ENCODE data around the gene PRKAR1A.

Gene PRKAR1A

DNA sequence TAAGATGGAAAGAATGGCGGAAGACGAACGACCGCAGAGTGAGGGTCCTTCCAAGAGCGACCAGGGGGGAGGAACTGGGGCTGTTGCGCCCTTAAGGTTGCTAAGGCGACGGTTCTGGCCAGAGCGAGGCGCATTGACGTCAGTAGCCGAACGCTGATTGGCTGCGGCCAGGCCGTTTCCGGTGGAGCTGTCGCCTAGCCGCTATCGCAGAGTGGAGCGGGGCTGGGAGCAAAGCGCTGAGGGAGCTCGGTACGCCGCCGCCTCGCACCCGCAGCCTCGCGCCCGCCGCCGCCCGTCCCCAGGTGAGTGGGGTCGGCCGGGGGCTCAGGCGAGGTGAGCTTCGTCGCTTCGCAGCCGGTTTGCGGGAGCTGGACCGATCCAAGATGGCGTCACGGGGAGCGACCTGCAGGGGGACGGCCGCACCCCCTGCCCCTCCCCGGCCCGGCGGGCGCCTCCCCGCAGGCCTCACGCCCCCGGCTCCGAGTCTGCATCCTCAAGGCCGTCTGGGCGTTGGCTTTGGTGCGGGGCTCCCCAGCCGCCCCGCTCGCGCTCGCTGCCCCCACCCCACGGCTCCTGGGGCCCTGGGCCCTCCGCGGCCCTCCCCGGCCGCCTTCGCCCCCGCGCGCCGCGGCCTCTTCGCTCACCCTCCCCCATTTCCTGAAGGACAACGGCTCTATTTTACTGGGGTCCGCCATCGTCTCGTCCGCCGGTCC is at the start of gene PRKAR1A:
Gene PRKAR1A, plus strand, starts transcription at position 184 of the 713 bp plus-strand sequence. CDS start 2,970 bp downstream, outside the sequence.
- Histone ChIP-seq H3K79me2 (ENCODE audit: control insufficient read depth, low read length) (peaks cover 51% of the 10 kb centered on the region), H3K4me1 (ENCODE audit: control insufficient read depth, low read length) (peaks cover 38% of the 10 kb centered on the region), H3K36me3 (ENCODE audit: control insufficient read depth, low read length) (peaks cover 49% of the 10 kb centered on the region), H3K4me3 (ENCODE audit: low read length) (peak within 1 kb of the TSS; percentile 88), H3K9me3 (ENCODE audit: control insufficient read depth, insufficient read depth, low read length) (no peaks in the 10 kb centered on the region), H3F3A (ENCODE audit: control insufficient read depth, insufficient read depth) (no peaks in the 10 kb centered on the region), H4K20me1 (ENCODE audit: control insufficient read depth, insufficient read depth, low read depth, low read length) (peaks cover 20% of the 10 kb centered on the region), H3K4me2 (ENCODE audit: low read length) (peak within 1 kb of the TSS; percentile 86), H3K27me3 (ENCODE audit: control insufficient read depth, low read length) (no peaks in the 10 kb centered on the region), H3K27ac (ENCODE audit: low read depth, low read length) (peak within 1 kb of the TSS; percentile 74), H3K9me2 (replicated peaks; ENCODE audit: control insufficient read depth, low read length) (no peaks in the 10 kb centered on the region)
- TF ChIP-seq, protein P1, sequence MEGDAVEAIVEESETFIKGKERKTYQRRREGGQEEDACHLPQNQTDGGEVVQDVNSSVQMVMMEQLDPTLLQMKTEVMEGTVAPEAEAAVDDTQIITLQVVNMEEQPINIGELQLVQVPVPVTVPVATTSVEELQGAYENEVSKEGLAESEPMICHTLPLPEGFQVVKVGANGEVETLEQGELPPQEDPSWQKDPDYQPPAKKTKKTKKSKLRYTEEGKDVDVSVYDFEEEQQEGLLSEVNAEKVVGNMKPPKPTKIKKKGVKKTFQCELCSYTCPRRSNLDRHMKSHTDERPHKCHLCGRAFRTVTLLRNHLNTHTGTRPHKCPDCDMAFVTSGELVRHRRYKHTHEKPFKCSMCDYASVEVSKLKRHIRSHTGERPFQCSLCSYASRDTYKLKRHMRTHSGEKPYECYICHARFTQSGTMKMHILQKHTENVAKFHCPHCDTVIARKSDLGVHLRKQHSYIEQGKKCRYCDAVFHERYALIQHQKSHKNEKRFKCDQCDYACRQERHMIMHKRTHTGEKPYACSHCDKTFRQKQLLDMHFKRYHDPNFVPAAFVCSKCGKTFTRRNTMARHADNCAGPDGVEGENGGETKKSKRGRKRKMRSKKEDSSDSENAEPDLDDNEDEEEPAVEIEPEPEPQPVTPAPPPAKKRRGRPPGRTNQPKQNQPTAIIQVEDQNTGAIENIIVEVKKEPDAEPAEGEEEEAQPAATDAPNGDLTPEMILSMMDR (IDR thresholded peaks at IDR 0.05; ENCODE audit: low read depth, low read length, poor library complexity, severe bottlenecking): no peak
- no peak for TF ChIP-seq EZH2phosphoT487 (IDR thresholded peaks at IDR 0.05; ENCODE audit: borderline replicate concordance, low read length)

DNA sequence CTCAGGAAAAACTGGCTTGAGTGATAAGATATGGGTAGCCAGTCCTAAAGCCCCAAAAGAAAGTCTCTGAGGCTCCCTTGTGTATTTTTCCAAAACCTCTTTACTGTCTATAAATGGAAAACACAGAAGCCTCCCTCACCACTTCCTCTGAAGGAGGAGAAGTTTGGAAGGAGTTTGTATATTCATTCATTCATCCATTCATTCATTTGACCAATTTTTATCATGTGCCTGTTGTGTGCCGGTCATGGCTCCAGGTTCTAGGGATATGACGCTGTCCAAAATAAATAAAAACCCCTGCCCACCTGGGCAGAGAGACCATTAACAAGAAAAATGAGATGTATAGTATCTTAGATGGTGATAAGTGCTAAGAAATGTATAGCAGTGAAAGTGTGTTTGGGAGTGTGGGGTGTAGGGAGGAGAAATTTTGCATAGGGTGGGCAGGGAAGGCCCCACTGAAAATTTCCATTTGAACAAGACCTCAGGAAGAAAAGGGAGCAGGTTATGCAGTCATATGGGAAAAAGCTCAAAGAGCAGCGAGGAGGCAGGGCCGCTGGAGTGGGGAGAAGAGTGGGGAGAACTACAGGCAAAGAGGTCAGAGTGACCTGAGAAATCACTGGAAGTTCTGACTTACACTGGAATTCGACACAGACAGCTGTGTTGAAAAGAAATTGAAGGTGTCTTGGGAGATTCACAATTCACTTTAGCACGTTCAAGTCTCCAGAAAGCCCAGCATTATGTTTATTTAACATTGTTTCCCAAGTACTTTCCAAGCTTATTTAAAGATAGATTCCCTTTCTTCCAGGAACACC is 48.8 kb upstream of the PRKAR1A start:
- H3F3A ChIP-seq (ENCODE audit: control insufficient read depth, insufficient read depth): no peaks in the 10 kb centered on the region; the same call in 1 of the 2 replicates
- no peaks in the 10 kb centered on the region for H4K20me1 ChIP-seq (ENCODE audit: control insufficient read depth, insufficient read depth, low read depth, low read length)
- no peaks in the 10 kb centered on the region for H3K36me3 ChIP-seq (ENCODE audit: control insufficient read depth, low read length)
- H3K27ac ChIP-seq (ENCODE audit: low read depth, low read length): no peak overlapping the region
- no peak overlapping the region for H3K4me3 ChIP-seq (ENCODE audit: low read length)
- H3K9me2 ChIP-seq (replicated peaks; ENCODE audit: control insufficient read depth, low read length): no peaks in the 10 kb centered on the region
- H3K4me2 ChIP-seq (ENCODE audit: low read length): no peak overlapping the region
- peaks cover 52% of the 10 kb centered on the region for H3K4me1 ChIP-seq (ENCODE audit: control insufficient read depth, low read length)
- peaks cover 5% of the 10 kb centered on the region for H3K27me3 ChIP-seq (ENCODE audit: control insufficient read depth, low read length)
- TF ChIP-seq, protein P1 (IDR thresholded peaks at IDR 0.05; ENCODE audit: low read depth, low read length, poor library complexity, severe bottlenecking): no peak
- TF ChIP-seq EZH2phosphoT487 (IDR thresholded peaks at IDR 0.05; ENCODE audit: borderline replicate concordance, low read length): no peak
- no peaks in the 10 kb centered on the region for H3K79me2 ChIP-seq (ENCODE audit: control insufficient read depth, low read length)
- H3K9me3 ChIP-seq (ENCODE audit: control insufficient read depth, insufficient read depth, low read length): no peaks in the 10 kb centered on the region

DNA sequence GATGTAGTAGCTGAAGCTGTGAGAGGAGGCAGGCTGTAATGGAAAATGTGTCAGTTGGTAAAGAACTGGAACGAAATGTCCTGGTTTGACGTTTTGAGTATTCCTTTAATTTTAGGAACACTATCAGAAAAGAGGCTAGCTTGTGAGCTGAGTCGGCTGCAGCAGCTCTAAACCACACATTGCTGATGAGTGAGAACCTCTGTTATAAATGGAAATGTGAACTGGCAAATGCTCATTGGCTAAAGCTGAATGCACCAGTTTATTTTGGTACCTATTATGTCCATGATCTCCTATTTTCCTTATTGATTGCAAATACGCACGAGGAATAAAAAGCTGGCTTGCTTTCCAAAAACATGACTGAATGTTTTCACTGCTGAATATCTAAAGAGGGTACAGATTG is 43.9 kb upstream of the PRKAR1A start:
- Histone ChIP-seq H3K27me3 (ENCODE audit: control insufficient read depth, low read length) (peaks cover 11% of the 10 kb centered on the region), H3K36me3 (ENCODE audit: control insufficient read depth, low read length) (no peaks in the 10 kb centered on the region), H3K4me1 (ENCODE audit: control insufficient read depth, low read length) (peaks cover 12% of the 10 kb centered on the region), H3K27ac (ENCODE audit: low read depth, low read length) (no peak overlapping the region), H3K9me3 (ENCODE audit: control insufficient read depth, insufficient read depth, low read length) (no peaks in the 10 kb centered on the region), H3K79me2 (ENCODE audit: control insufficient read depth, low read length) (no peaks in the 10 kb centered on the region), H3F3A (ENCODE audit: control insufficient read depth, insufficient read depth) (no peaks in the 10 kb centered on the region), H3K9me2 (replicated peaks; ENCODE audit: control insufficient read depth, low read length) (no peaks in the 10 kb centered on the region), H3K4me2 (ENCODE audit: low read length) (no peak overlapping the region), H3K4me3 (ENCODE audit: low read length) (no peak overlapping the region), H4K20me1 (ENCODE audit: control insufficient read depth, insufficient read depth, low read depth, low read length) (no peaks in the 10 kb centered on the region)
- TF ChIP-seq EZH2phosphoT487 (IDR thresholded peaks at IDR 0.05; ENCODE audit: borderline replicate concordance, low read length): no peak

DNA sequence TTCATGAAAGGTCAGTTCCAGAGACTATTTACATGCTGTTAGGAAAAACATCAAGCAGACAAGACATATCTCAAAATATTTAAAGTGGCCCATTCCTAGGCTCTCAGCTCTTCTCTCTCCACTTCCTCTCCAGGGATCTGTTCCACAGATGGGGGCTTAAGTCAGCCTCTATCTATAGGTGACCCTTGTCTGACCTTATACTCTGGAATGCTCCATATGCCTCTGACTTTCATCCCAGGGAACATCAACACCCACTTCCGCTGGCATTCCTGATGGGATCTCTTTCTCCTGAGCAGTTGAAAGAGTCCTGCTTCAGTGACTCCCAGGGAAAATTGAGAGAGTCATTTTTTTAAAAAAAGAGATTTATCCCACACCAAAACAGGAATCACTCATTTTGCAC is 43.4 kb upstream of the PRKAR1A start:
- no peaks in the 10 kb centered on the region for H4K20me1 ChIP-seq (ENCODE audit: control insufficient read depth, insufficient read depth, low read depth, low read length)
- no peaks in the 10 kb centered on the region for H3K36me3 ChIP-seq (ENCODE audit: control insufficient read depth, low read length)
- H3K27me3 ChIP-seq (ENCODE audit: control insufficient read depth, low read length): peaks cover 11% of the 10 kb centered on the region
- H3K4me2 ChIP-seq (ENCODE audit: low read length): no peak overlapping the region
- no peak overlapping the region for H3K27ac ChIP-seq (ENCODE audit: low read depth, low read length)
- H3K79me2 ChIP-seq (ENCODE audit: control insufficient read depth, low read length): no peaks in the 10 kb centered on the region
- H3K4me3 ChIP-seq (ENCODE audit: low read length): no peak overlapping the region
- no peak for TF ChIP-seq EZH2phosphoT487 (IDR thresholded peaks at IDR 0.05; ENCODE audit: borderline replicate concordance, low read length)
- TF ChIP-seq, protein P1 (IDR thresholded peaks at IDR 0.05; ENCODE audit: low read depth, low read length, poor library complexity, severe bottlenecking): no peak
- H3K9me2 ChIP-seq (replicated peaks; ENCODE audit: control insufficient read depth, low read length): no peaks in the 10 kb centered on the region
- no peaks in the 10 kb centered on the region for H3F3A ChIP-seq (ENCODE audit: control insufficient read depth, insufficient read depth)
- H3K9me3 ChIP-seq (ENCODE audit: control insufficient read depth, insufficient read depth, low read length): no peaks in the 10 kb centered on the region
- peaks cover 12% of the 10 kb centered on the region for H3K4me1 ChIP-seq (ENCODE audit: control insufficient read depth, low read length)

Measured in DOHH2 (cell line).